Measurements from ENCODE around the gene MRPS31. TPM values are rescaled to one million over a fixed set of nuclear protein-coding genes. Genes with fewer than 3 reads are reported as not detected.
"Not testable (repeated sequence)": the region's sequence is repeated elsewhere in the genome, so short reads cannot be mapped to it uniquely, and the experiment has no call there.

Gene MRPS31
- total and polyA plus RNA-seq, 7 experiments from 2014 or later = 15.8 to 63.1 (median 38.2) TPM

DNA sequence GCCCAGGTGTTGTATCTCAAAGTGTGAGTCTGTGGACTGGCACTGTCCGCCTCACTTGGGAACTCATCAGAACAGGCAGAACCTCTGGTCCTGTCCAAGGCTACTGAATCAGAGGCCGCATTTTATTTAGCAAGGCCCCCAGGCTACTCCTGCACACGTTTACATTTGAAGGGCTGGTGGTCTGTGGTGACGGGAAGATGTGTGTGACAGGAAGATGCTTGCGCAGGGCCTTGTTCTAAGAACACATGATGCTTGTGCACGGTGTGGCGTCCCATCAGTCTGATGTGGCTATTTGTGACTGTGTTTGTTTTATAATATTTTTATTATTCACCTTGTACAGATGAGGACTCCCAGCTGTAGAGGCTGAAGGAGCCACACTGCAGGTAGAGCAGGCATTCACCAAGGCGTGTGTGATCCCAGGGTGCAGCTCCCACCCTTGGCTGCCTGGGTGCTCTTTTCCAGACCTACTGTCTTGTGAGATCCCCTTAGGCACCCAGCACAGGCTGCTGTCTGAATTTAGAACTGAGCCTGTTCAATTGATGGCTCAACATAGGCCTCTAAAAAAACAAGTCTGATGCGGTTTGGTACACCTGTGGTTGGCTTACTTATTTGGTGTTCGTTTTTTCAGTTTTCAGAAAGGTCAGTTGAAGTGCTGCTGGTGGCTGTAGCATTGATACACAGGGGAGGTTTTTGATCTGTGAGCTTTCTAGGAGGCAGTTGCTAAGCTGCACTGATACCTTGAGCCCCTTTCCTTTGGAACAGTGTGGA is 21.5 kb upstream of the MRPS31 start:
- H3K36me3 ChIP-seq (ENCODE audit: control insufficient read depth in 2 of 3, insufficient read depth in 3 of 3, low read length in 3 of 3) = peaks cover 0 to 16% (median 0%) of the 10 kb centered on the region in 3 experiments
- no peak overlapping the region for H3K4me3 ChIP-seq (ENCODE audit: low read length)
- intact Hi-C loops (cut with micrococcal nuclease) = no loop called here
- DNase-seq (no peak), ATAC-seq (no peak)
- Mint-ChIP-seq H3K27ac (peak overlapping the region in 6 of 9 donors; percentile 42 to 81 (median 70)), H3K9me3 (no peaks in the 10 kb centered on the region), H3K27me3 (no peaks in the 10 kb centered on the region), H3K36me3 (peaks cover 0 to 30% (median 0%) of the 10 kb centered on the region in 5 donors), H3K4me3 (no peak overlapping the region), H3K4me1 (peaks cover 11 to 45% (median 24%) of the 10 kb centered on the region in 7 donors)
- ChIA-PET CTCF (no interaction called here), POLR2A (no interaction called here)
- peaks cover 3 to 4% of the 10 kb centered on the region in 2 donors for H3K4me1 ChIP-seq (ENCODE audit: control insufficient read depth in 2 of 2, insufficient read depth in 2 of 2, low read length in 2 of 2)
- H3K27ac ChIP-seq (ENCODE audit: low read depth, low read length) = peak overlapping the region; percentile 2
- no peaks in the 10 kb centered on the region for H3K9me3 ChIP-seq (ENCODE audit: control insufficient read depth in 2 of 3, low read length in 3 of 3)
- no peaks in the 10 kb centered on the region for H3K27me3 ChIP-seq (ENCODE audit: control insufficient read depth in 2 of 2, insufficient read depth in 2 of 2, low read length in 2 of 2)

DNA sequence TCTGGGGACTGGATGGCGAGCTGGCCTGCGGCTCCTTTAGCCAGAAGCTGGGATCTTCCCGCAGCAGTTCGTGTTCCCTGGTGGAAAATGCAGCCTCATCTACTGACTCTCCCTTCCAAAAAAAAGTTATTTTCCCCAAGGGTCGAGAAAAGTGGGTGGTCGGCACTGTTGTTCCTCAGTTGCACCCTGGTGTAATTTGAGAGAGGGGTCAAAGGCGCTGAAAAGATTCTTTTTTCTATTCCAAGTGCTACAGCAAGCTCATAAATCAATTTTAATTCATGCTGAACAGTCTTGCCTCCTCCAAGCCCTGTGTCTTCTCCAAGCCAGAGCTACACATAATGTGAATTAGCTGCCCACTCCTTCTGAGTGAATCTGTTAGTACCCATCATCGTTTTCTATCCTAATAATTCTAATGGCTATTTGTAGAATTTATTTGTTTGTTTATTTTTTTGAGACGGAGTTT is 19.2 kb upstream of the MRPS31 start:
- H3K9me3 ChIP-seq (ENCODE audit: control insufficient read depth in 2 of 3, low read length in 3 of 3) = no peaks in the 10 kb centered on the region
- H3K4me1 Mint-ChIP-seq = peaks cover 11 to 45% (median 34%) of the 10 kb centered on the region in 7 donors
- no peaks in the 10 kb centered on the region for H3K9me3 Mint-ChIP-seq
- H3K4me3 ChIP-seq (ENCODE audit: low read length) = peak overlapping the region; percentile 62
- H3K27ac Mint-ChIP-seq = peak overlapping the region; percentile 52 to 95 (median 81)
- ChIA-PET CTCF (interaction anchor here (0.9 to 1.2 kb wide), 2 partner anchors 13 to 721 kb away, joined by 3 read pairs; no protein-coding TSS in a partner anchor), POLR2A (interaction anchor here (1.0 to 2.1 kb wide), 5 partner anchors 12 to 270 kb away, joined by 3 to 8 read pairs (median 4); no protein-coding TSS in a partner anchor)
- DNase-seq (peak in 1 of 9 donors; percentile 13), ATAC-seq (no peak)
- H3K27me3 Mint-ChIP-seq = no peaks in the 10 kb centered on the region
- peak overlapping the region; percentile 73 to 91 (median 82) for H3K4me3 Mint-ChIP-seq
- peaks cover 3 to 4% of the 10 kb centered on the region in 2 donors for H3K4me1 ChIP-seq (ENCODE audit: control insufficient read depth in 2 of 2, insufficient read depth in 2 of 2, low read length in 2 of 2)
- intact Hi-C loops (cut with micrococcal nuclease) = no loop called here
- H3K36me3 Mint-ChIP-seq = peaks cover 0 to 19% (median 0%) of the 10 kb centered on the region in 5 donors
- H3K36me3 ChIP-seq (ENCODE audit: control insufficient read depth in 2 of 3, insufficient read depth in 3 of 3, low read length in 3 of 3) = peaks cover 0 to 8% (median 0%) of the 10 kb centered on the region in 3 experiments
- peak overlapping the region; percentile 75 for H3K27ac ChIP-seq (ENCODE audit: low read depth, low read length)
- H3K27me3 ChIP-seq (ENCODE audit: control insufficient read depth in 2 of 2, insufficient read depth in 2 of 2, low read length in 2 of 2) = no peaks in the 10 kb centered on the region

DNA sequence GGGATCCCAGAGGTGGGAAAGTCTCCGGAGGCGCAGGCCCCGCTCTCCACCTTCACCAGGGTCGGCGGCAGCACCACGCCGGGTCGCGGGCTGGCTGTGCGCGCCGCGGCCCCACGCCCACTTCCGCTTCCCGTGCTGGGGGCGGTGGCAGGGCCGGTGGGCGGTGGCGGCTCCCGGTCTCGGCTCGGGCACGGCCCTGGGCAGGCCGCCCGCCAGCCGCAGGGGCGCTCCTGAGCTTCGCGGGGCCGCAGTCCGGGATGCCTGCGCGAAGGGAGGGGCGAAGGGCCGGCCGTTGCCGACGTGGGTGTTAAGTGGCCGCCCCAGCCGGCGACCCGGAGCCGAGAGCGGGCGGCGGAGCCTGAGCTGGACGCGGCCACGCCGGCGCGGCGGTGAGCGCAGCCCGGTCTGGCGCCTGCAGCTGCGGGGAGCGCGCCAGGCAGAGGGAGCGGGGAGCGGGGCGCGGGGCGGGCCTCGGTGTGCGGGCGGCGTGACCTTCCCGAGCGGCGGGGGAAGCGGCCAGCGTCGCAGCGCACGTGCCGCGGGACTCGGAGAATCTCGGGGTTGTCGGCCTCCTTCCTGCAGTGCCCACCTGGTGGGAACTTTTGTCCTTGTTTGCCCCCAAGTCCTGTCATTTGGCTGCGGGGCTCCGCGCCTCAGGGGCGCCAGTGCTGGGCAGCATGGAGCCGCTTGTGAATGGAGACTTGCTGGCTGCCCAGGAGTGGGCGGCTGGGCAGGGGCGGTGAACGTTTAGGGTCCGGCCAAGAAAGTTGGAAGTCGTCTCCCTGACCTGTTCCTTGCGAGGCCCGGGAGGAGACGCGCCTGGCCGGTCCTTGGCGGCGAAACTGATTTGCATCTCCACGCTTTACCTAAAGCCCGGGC is 18.5 kb upstream of the MRPS31 start, which contains the start of gene SLC25A15:
Gene SLC25A15 (plus strand): TSS at position 337 of the 879 bp plus-strand sequence. CDS start 3,616 bp downstream, outside the sequence.
- intact Hi-C loops (cut with micrococcal nuclease) = loop anchor here (1.0 to 2.0 kb wide), 4 partner anchors 12 to 19 kb away; partner anchors contain the start of gene MRPS31 (in 2 of the 2)
- no peaks in the 10 kb centered on the region for H3K9me3 ChIP-seq (ENCODE audit: control insufficient read depth in 2 of 3, low read length in 3 of 3)
- peak; percentile 93 for ATAC-seq
- peaks cover 0 to 3% (median 0%) of the 10 kb centered on the region in 3 experiments for H3K36me3 ChIP-seq (ENCODE audit: control insufficient read depth in 2 of 3, insufficient read depth in 3 of 3, low read length in 3 of 3)
- H3K4me3 Mint-ChIP-seq = peak within 1 kb of the TSS; percentile 73 to 91 (median 82)
- H3K27ac ChIP-seq (ENCODE audit: low read depth, low read length) = peak within 1 kb of the TSS; percentile 75
- peak within 1 kb of the TSS; percentile 62 for H3K4me3 ChIP-seq (ENCODE audit: low read length)
- no peaks in the 10 kb centered on the region for H3K27me3 ChIP-seq (ENCODE audit: control insufficient read depth in 2 of 2, insufficient read depth in 2 of 2, low read length in 2 of 2)
- H3K9me3 Mint-ChIP-seq = no peaks in the 10 kb centered on the region
- peaks cover 3 to 4% of the 10 kb centered on the region in 2 donors for H3K4me1 ChIP-seq (ENCODE audit: control insufficient read depth in 2 of 2, insufficient read depth in 2 of 2, low read length in 2 of 2)
- DNase-seq = peak; percentile 57 to 84 (median 72)
- CTCF ChIA-PET = interaction anchor here (0.9 to 1.3 kb wide), 3 partner anchors 12 to 720 kb away, joined by 3 to 4 read pairs (median 3); no protein-coding TSS in a partner anchor
- H3K27ac Mint-ChIP-seq = peak within 1 kb of the TSS; percentile 71 to 95 (median 82)
- peaks cover 0 to 13% (median 0%) of the 10 kb centered on the region in 5 donors for H3K36me3 Mint-ChIP-seq
- H3K4me1 Mint-ChIP-seq = peaks cover 11 to 42% (median 34%) of the 10 kb centered on the region in 7 donors
- H3K27me3 Mint-ChIP-seq = no peaks in the 10 kb centered on the region
- POLR2A ChIA-PET = interaction anchor here (1.0 to 2.1 kb wide), 7 partner anchors 9 to 271 kb away, joined by 3 to 8 read pairs (median 4); no protein-coding TSS in a partner anchor

DNA sequence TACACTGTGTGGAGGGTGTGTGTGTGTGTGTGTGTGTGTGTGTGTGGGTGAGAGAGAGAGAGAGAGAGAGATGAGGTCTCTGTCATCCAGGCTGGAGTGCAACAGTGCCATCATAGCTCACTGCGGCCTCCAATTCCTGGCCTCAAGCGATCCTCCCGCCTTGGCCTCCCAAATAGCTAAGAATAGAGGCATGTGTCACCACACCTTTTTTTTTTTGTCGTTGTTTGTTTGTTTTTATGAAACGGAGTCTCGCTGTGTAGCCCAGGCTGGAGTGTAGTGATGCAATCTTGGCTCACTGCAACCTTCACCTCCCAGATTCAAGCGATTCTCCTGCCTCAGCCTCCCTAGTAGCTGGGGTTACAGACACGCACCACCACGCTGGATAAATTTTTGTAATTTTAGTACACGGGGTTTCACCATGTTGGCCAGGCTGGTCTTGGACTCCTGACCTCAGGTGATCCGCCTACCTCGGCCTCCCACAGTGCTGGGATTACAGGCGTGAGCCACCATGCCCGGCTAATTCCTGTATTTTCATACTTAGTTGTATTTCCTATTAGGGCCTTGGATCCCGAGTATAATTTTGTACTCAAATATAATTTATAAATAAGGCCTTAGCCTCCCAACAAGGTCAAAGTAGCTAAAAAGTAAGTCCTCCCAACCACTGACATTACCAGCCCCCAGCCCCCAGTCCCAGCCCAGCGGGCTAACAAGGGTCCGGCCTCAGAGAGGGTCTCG is 17.7 kb upstream of the MRPS31 start:
- Histone ChIP-seq H3K4me3 (ENCODE audit: low read length) (peak overlapping the region; percentile 62), H3K27ac (ENCODE audit: low read depth, low read length) (peak overlapping the region; percentile 75)
- intact Hi-C loops (cut with micrococcal nuclease) = loop anchor here (1.0 to 2.0 kb wide), 4 partner anchors 11 to 18 kb away; partner anchors contain the start of gene MRPS31 (in 2 of the 2)
- H3K27me3 Mint-ChIP-seq; DNase-seq; H3K9me3 ChIP-seq (ENCODE audit: control insufficient read depth in 2 of 3, low read length in 3 of 3); H3K4me1 ChIP-seq (ENCODE audit: control insufficient read depth in 2 of 2, insufficient read depth in 2 of 2, low read length in 2 of 2); H3K9me3 Mint-ChIP-seq; H3K36me3 Mint-ChIP-seq; H3K27me3 ChIP-seq (ENCODE audit: control insufficient read depth in 2 of 2, insufficient read depth in 2 of 2, low read length in 2 of 2); H3K36me3 ChIP-seq (ENCODE audit: control insufficient read depth in 2 of 3, insufficient read depth in 3 of 3, low read length in 3 of 3); ATAC-seq: not testable (repeated sequence)
- POLR2A ChIA-PET = interaction anchor here (1.5 to 2.1 kb wide), 5 partner anchors 10 to 272 kb away, joined by 4 to 8 read pairs (median 6); no protein-coding TSS in a partner anchor
- H3K4me3 Mint-ChIP-seq = peak overlapping the region; percentile 63 to 88 (median 76)
- peaks cover 9 to 41% (median 34%) of the 10 kb centered on the region in 7 donors for H3K4me1 Mint-ChIP-seq
- peak overlapping the region; percentile 48 to 95 (median 78) for H3K27ac Mint-ChIP-seq
- CTCF ChIA-PET = interaction anchor here (1.3 to 2.0 kb wide), 2 partner anchors 11 to 133 kb away, joined by 4 to 7 read pairs; no protein-coding TSS in a partner anchor

DNA sequence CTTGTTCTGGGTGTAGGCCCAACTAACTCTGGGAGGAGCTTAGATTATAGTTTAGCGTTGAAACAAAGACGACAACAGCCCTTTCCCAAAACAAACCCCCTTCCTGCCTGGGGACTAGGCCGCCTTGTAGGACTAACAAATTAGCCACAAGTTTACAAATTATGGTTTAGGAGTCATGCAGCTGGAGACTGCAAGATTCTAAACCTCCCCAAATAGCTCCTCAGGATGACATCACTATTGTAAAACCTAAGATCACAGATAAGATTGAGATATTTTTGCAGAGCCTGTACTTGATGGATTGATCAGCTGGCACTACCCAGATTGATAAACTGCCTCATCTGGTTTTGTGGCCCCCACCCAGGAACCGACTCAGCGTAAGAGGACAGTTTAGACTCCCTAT is 16.1 kb upstream of the MRPS31 start:
- H3K4me3 ChIP-seq (ENCODE audit: low read length) = no peak overlapping the region
- ChIA-PET POLR2A (interaction anchor here (0.7 to 0.9 kb wide), 2 partner anchors 11 to 150 kb away, joined by 3 read pairs; no protein-coding TSS in a partner anchor), CTCF (interaction anchor here (0.5 to 2.0 kb wide), 4 partner anchors 10 to 1073 kb away, joined by 3 to 7 read pairs (median 4); partner anchors contain the start of gene MRPS31)
- H3K36me3 Mint-ChIP-seq = no peaks in the 10 kb centered on the region
- no peak for ATAC-seq
- H3K27ac ChIP-seq (ENCODE audit: low read depth, low read length) = no peak overlapping the region
- no peaks in the 10 kb centered on the region for H3K9me3 ChIP-seq (ENCODE audit: control insufficient read depth in 2 of 3, low read length in 3 of 3)
- H3K4me3 Mint-ChIP-seq = peak overlapping the region in 8 of 10 donors; percentile 0 to 68 (median 42)
- peaks cover 3 to 4% of the 10 kb centered on the region in 2 donors for H3K4me1 ChIP-seq (ENCODE audit: control insufficient read depth in 2 of 2, insufficient read depth in 2 of 2, low read length in 2 of 2)
- no peaks in the 10 kb centered on the region for H3K27me3 ChIP-seq (ENCODE audit: control insufficient read depth in 2 of 2, insufficient read depth in 2 of 2, low read length in 2 of 2)
- no peaks in the 10 kb centered on the region for H3K9me3 Mint-ChIP-seq
- no peaks in the 10 kb centered on the region for H3K27me3 Mint-ChIP-seq
- peak overlapping the region in 5 of 9 donors; percentile 9 to 78 (median 77) for H3K27ac Mint-ChIP-seq
- intact Hi-C loops (cut with micrococcal nuclease) = no loop called here
- no peak for DNase-seq
- H3K36me3 ChIP-seq (ENCODE audit: control insufficient read depth in 2 of 3, insufficient read depth in 3 of 3, low read length in 3 of 3) = no peaks in the 10 kb centered on the region
- H3K4me1 Mint-ChIP-seq = peaks cover 7 to 39% (median 26%) of the 10 kb centered on the region in 7 donors
